Measurements from ENCODE around the gene TOP2A. TPM values are rescaled to one million over a fixed set of nuclear protein-coding genes. Genes with fewer than 3 reads are reported as not detected.

TOP2A gene
- total and polyA plus RNA-seq, 2 donors (not counting 1 experiment from before 2014, with no cell fraction given) = 39.2 to 41.6 TPM

DNA sequence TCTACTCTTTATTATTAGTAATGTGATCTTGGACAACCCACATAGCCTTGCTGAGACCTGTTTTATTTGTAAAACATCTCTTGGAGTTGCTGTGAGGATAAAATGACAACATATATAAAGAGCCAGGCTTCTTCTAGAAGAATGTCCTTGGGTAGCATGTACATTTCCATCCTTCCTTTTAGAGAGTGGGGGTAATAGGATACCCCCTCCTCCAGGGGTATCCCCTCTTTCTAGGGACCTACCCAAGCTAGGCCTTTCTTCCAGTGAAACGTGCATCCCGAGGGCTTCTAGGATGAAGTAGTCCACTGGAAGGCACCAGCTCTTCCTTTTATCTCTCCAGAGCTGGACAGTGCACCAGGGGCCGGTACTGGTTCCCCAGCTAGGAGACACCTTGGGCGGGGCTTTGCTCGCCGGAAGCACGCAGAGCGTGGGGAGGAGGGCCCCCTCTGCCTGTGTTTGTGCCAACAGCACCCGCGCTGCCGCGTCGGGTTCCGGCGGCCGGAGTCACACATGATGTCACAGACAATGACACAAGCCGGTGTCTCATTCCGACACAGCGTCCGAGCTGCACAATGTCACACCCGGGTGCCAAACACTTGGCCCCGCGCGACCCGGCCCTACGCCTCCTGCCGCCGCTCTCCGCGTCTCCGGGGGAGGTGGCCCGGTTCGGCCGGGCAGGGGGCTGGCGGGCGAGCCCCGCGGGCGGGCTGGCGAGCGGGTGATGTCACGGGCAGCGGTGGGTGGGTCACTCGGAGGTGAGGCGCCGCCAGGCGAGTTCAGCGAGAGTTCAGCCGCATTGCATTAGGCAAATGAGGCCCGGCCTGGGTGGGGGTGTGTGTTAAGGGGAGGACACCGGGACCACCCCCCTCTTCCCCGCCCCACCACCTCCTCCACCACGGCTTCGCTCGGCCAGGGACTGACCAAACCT lies 76.6 kb downstream of the TOP2A start:
- H3K9ac ChIP-seq (ENCODE audit: insufficient read depth, low read length) = peak overlapping the region; percentile 77
- H3K9me3 ChIP-seq (ENCODE audit: control insufficient read depth, insufficient read depth, low read depth, low read length) = no peaks in the 10 kb centered on the region
- no peaks in the 10 kb centered on the region for H3K36me3 ChIP-seq (ENCODE audit: control insufficient read depth, insufficient read depth, low read length)
- no peaks in the 10 kb centered on the region for H3K27me3 ChIP-seq (ENCODE audit: control insufficient read depth, insufficient read depth, low read length)
- H3K27ac ChIP-seq (ENCODE audit: insufficient read depth, low read length) = peak overlapping the region; percentile 86
- no peaks in the 10 kb centered on the region for H4K20me1 ChIP-seq (ENCODE audit: control insufficient read depth, extremely low read depth, insufficient read depth, low read length)
- peak overlapping the region; percentile 46 to 82 (median 76) for H3K4me3 ChIP-seq (replicated peaks in 1 of 4; ENCODE audit: control extremely low read depth in 1 of 4, insufficient read depth in 1 of 4, low read depth in 3 of 4, low read length in 4 of 4)
- TF ChIP-seq, protein P1, sequence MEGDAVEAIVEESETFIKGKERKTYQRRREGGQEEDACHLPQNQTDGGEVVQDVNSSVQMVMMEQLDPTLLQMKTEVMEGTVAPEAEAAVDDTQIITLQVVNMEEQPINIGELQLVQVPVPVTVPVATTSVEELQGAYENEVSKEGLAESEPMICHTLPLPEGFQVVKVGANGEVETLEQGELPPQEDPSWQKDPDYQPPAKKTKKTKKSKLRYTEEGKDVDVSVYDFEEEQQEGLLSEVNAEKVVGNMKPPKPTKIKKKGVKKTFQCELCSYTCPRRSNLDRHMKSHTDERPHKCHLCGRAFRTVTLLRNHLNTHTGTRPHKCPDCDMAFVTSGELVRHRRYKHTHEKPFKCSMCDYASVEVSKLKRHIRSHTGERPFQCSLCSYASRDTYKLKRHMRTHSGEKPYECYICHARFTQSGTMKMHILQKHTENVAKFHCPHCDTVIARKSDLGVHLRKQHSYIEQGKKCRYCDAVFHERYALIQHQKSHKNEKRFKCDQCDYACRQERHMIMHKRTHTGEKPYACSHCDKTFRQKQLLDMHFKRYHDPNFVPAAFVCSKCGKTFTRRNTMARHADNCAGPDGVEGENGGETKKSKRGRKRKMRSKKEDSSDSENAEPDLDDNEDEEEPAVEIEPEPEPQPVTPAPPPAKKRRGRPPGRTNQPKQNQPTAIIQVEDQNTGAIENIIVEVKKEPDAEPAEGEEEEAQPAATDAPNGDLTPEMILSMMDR (conservative IDR thresholded peaks at IDR 0.05 in 1 of 2, IDR thresholded peaks at IDR 0.05 in 1 of 2; ENCODE audit: low read depth in 1 of 2, low read length in 2 of 2) = no peak
- peak overlapping the region; percentile 80 for H3K4me2 ChIP-seq (ENCODE audit: extremely low read depth, insufficient read depth, low read length)
- peak; percentile 62 to 81 for DNase-seq (ENCODE audit: low read depth in 2 of 2)
- H2AFZ ChIP-seq (ENCODE audit: low read length) = no peak overlapping the region
- peaks cover 9% of the 10 kb centered on the region for H3K79me2 ChIP-seq (ENCODE audit: control insufficient read depth, insufficient read depth, low read length)
- H3K4me1 ChIP-seq (ENCODE audit: control insufficient read depth, extremely low read depth, insufficient read depth, low read length) = peaks cover 23% of the 10 kb centered on the region

DNA sequence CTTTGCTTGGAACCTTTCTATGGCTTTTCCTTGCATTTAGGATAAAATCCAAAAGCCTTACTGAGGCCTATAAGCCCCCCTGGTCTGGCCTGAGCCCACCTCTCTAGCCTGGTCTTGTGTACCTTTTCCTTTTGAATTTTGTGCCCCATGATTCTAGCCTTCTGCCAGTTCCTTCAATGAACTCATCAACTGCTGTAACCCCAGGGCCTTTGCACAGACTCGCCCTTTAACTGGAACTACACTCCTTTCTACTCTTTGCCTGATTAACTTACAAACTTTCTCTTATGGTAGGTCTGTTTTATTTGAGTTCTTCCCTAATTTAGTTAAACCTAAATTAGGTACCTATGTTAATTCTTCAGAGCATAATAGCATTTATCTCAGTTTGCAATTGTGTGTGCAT lies 77.4 kb downstream of the TOP2A start:
- Histone ChIP-seq H3K79me2 (ENCODE audit: control insufficient read depth, insufficient read depth, low read length) (peaks cover 4% of the 10 kb centered on the region), H3K4me3 (replicated peaks in 1 of 4; ENCODE audit: control extremely low read depth in 1 of 4, insufficient read depth in 1 of 4, low read depth in 3 of 4, low read length in 4 of 4) (no peak overlapping the region), H3K9ac (ENCODE audit: insufficient read depth, low read length) (no peak overlapping the region), H3K27ac (ENCODE audit: insufficient read depth, low read length) (peak overlapping the region; percentile 10), H3K4me1 (ENCODE audit: control insufficient read depth, extremely low read depth, insufficient read depth, low read length) (peaks cover 18% of the 10 kb centered on the region), H3K9me3 (ENCODE audit: control insufficient read depth, insufficient read depth, low read depth, low read length) (no peaks in the 10 kb centered on the region), H3K4me2 (ENCODE audit: extremely low read depth, insufficient read depth, low read length) (no peak overlapping the region), H2AFZ (ENCODE audit: low read length) (no peak overlapping the region), H3K36me3 (ENCODE audit: control insufficient read depth, insufficient read depth, low read length) (no peaks in the 10 kb centered on the region), H4K20me1 (ENCODE audit: control insufficient read depth, extremely low read depth, insufficient read depth, low read length) (no peaks in the 10 kb centered on the region), H3K27me3 (ENCODE audit: control insufficient read depth, insufficient read depth, low read length) (no peaks in the 10 kb centered on the region)
- TF ChIP-seq EZH2 (IDR thresholded peaks at IDR 0.05; ENCODE audit: low read length, missing control alignments) = no peak
- TF ChIP-seq, protein P1 (conservative IDR thresholded peaks at IDR 0.05 in 1 of 2, IDR thresholded peaks at IDR 0.05 in 1 of 2; ENCODE audit: low read depth in 1 of 2, low read length in 2 of 2) = no peak
- DNase-seq (ENCODE audit: low read depth in 2 of 2) = no peak

DNA sequence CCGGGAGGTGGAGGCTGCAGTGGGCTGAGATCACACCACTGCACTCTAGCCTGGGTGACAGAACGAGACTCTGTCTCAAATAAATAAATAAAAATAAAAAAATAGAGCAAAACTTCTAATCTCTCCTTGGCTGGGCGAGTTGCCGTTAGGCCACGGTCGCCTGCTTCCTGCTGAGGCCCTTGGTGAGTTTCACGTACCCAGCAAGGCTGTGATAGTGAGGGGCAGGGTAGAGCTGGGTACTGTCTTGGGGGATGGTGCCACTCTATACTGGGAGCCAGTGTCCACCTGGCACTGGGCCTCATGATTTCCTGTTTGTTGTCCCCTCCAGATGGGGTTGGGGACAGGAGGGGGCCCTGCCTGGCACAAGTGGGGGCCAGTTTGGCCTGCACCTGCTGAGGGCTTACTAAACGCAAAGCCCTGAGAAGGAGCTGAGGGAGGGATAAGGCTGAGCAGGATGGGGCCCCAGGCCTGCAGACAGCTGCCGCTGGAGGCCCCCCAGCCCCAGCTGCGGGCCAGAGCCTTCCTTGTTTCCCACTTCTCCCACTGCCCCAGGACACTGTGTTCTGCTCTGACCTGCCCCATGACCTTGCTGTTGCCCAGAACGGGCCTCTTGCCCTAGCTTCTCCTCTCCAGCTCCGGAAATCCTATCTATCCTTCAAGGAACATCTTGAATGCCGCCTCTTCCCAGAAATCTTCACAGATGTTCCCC lies 78.6 kb downstream of the TOP2A start:
- H3K4me1 ChIP-seq (ENCODE audit: control insufficient read depth, extremely low read depth, insufficient read depth, low read length) = peaks cover 19% of the 10 kb centered on the region
- no peak overlapping the region for H3K4me2 ChIP-seq (ENCODE audit: extremely low read depth, insufficient read depth, low read length)
- no peak overlapping the region for H3K4me3 ChIP-seq (replicated peaks in 1 of 4; ENCODE audit: control extremely low read depth in 1 of 4, insufficient read depth in 1 of 4, low read depth in 3 of 4, low read length in 4 of 4)
- H3K9me3 ChIP-seq (ENCODE audit: control insufficient read depth, insufficient read depth, low read depth, low read length) = no peaks in the 10 kb centered on the region
- no peak overlapping the region for H3K27ac ChIP-seq (ENCODE audit: insufficient read depth, low read length)
- H3K36me3 ChIP-seq (ENCODE audit: control insufficient read depth, insufficient read depth, low read length) = no peaks in the 10 kb centered on the region
- no peak overlapping the region for H3K9ac ChIP-seq (ENCODE audit: insufficient read depth, low read length)
- no peak for TF ChIP-seq EZH2 (IDR thresholded peaks at IDR 0.05; ENCODE audit: low read length, missing control alignments)
- TF ChIP-seq, protein P1 (conservative IDR thresholded peaks at IDR 0.05 in 1 of 2, IDR thresholded peaks at IDR 0.05 in 1 of 2; ENCODE audit: low read depth in 1 of 2, low read length in 2 of 2) = no peak
- H3K79me2 ChIP-seq (ENCODE audit: control insufficient read depth, insufficient read depth, low read length) = peaks cover 3% of the 10 kb centered on the region
- no peak for DNase-seq (ENCODE audit: low read depth in 2 of 2)
- H2AFZ ChIP-seq (ENCODE audit: low read length) = no peak overlapping the region
- no peaks in the 10 kb centered on the region for H4K20me1 ChIP-seq (ENCODE audit: control insufficient read depth, extremely low read depth, insufficient read depth, low read length)
- no peaks in the 10 kb centered on the region for H3K27me3 ChIP-seq (ENCODE audit: control insufficient read depth, insufficient read depth, low read length)
